Epithelial cell of proximal tubule (primary cell): ENCODE data around the gene GDPGP1. TPM values are rescaled to one million over a fixed set of nuclear protein-coding genes. Genes with fewer than 3 reads are reported as not detected.
A peak's percentile ranks its signal among the peaks of the same experiment; 100 is the strongest.

Experiments used
- DNase-seq: peaks from one replicate; pipeline ENCODE4 v3.0.0-alpha.2; 2011; ENCODE audit warnings: low read depth
- H3K4me3 ChIP-seq: 2 replicates; pipeline ENCODE4 v1.5.1; 2011; ENCODE audit warnings: low read depth, mild to moderate bottlenecking, low read length
- total RNA-seq: library from RNA; depleted of rRNA; stranded (reverse); fragments of >200 nt; gene quantifications from 2 replicates; pipeline ENCODE4 v1.2.3, GENCODE V29; 2015
- TF ChIP-seq, protein P1 (sequence below): conservative IDR thresholded peaks from 2 replicates; pipeline ENCODE4 v1.5.1; 2012; ENCODE audit warnings: low read depth, mild to moderate bottlenecking, low read length

The GDPGP1 gene
- total RNA-seq, 1 donor from 2014 or later = 9.9 TPM

DNA sequence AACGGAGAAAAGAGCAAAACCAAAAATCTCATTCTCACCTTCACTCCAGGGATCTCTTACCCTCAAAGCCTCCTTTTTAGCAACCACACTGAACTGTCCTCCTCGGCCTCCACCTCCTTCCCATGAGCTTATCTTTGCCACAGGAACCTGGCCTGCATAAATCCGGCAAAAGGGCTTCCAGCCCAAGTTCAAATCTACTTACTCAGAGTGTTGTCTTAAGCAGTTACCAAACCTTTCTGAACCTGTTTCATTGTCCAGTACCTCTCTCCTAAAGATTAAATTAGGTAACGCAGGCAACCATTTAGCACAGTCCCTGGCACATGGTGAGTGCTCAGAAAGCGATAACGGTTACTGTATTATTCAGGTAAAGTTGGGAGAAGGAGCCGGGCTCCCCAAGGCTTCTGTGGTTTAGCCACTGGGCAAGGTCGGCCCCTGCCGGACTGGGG, 1.0 kb upstream of the GDPGP1 start:
- TF ChIP-seq, protein P1, sequence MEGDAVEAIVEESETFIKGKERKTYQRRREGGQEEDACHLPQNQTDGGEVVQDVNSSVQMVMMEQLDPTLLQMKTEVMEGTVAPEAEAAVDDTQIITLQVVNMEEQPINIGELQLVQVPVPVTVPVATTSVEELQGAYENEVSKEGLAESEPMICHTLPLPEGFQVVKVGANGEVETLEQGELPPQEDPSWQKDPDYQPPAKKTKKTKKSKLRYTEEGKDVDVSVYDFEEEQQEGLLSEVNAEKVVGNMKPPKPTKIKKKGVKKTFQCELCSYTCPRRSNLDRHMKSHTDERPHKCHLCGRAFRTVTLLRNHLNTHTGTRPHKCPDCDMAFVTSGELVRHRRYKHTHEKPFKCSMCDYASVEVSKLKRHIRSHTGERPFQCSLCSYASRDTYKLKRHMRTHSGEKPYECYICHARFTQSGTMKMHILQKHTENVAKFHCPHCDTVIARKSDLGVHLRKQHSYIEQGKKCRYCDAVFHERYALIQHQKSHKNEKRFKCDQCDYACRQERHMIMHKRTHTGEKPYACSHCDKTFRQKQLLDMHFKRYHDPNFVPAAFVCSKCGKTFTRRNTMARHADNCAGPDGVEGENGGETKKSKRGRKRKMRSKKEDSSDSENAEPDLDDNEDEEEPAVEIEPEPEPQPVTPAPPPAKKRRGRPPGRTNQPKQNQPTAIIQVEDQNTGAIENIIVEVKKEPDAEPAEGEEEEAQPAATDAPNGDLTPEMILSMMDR = peak; percentile 58
- peak; percentile 53 for DNase-seq
- peak overlapping the region; percentile 94 for H3K4me3 ChIP-seq

DNA sequence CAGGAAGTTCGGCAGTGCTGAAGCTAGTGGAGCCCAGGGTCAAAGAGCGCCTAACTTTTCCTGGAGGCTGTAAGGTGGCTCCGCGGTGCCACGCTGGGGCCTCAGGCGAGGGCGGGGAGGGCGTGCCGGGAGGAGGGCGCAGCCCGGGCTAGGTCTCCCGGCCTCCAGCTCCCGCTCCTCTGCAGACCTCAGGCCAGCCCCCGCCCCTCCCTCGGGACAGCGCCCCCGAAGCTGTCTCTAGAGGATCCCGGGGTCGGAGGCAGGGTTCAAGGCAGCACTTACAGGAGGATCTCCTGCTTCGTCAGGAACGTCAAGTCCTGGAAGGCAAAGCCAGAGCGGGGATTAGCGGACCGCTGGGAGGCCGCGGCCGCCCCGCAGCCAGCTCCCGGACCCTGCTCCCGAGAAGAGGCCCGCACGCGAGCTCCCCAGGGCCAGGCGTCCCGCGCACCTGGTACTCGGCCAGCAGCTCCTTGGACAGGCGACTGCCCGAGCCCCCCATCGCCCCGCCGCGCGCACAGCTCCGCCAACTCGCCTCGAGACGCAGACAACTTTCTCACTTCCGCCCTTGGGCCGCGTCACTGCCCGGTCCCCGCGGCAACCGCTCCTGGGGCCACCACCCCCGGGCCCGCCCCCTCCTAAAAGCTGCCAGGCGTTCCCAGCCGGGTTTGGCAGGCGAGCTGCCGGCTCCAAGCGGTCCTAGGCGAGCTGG, 468 bp upstream of the GDPGP1 start, which contains the start of gene CIB1:
Gene CIB1 (minus strand): TSS at position 555 of the 709 bp plus-strand sequence. CDS start 56 bp downstream, at position 499.
- TF ChIP-seq, protein P1 = no peak
- DNase-seq = no peak
- peak within 1 kb of the TSS; percentile 94 for H3K4me3 ChIP-seq

DNA sequence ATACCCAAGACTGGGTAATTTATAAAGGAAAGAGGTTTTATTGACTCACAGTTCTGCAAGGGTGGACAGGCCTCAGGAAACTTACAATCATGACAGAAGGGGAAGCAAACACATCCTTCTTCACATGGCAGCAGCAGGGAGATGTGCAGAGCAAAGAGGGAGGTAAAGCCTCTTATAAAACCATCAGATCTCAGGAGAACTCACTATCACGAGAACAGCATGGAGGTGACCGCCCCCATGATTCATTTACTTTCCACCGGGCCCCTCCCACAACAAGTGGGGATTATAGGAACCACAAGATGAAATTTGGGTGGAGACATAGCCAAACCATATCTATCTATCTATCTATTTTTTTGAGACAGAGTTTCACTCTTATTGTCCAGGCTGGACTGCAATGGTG, 5.4 kb downstream of the GDPGP1 start:
- H3K4me3 ChIP-seq = no peak overlapping the region
- TF ChIP-seq, protein P1 = no peak

DNA sequence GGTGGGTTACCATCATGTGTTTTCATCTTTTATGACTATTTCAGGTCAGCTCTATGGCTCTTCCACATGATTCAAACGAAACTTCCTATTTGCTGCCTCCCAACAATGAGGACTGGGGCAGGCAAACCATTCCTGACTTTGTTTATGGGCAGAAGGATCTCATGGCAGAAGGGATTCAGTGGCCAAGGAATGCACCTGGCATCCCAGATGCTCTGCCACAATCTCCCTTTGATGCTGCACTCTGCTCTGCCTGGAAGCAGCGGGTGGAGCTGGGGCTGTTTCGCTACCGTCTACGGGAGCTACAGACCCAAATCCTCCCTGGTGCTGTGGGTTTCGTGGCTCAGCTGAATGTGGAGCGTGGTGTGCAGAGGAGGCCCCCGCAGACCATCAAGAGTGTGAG, 6.8 kb downstream of the GDPGP1 start:
- H3K4me3 ChIP-seq = no peak overlapping the region
- DNase-seq = no peak
- TF ChIP-seq, protein P1 = no peak

More for the DNA sequence above, 5.4 kb downstream of the GDPGP1 start:
- no peak for DNase-seq

DNA sequence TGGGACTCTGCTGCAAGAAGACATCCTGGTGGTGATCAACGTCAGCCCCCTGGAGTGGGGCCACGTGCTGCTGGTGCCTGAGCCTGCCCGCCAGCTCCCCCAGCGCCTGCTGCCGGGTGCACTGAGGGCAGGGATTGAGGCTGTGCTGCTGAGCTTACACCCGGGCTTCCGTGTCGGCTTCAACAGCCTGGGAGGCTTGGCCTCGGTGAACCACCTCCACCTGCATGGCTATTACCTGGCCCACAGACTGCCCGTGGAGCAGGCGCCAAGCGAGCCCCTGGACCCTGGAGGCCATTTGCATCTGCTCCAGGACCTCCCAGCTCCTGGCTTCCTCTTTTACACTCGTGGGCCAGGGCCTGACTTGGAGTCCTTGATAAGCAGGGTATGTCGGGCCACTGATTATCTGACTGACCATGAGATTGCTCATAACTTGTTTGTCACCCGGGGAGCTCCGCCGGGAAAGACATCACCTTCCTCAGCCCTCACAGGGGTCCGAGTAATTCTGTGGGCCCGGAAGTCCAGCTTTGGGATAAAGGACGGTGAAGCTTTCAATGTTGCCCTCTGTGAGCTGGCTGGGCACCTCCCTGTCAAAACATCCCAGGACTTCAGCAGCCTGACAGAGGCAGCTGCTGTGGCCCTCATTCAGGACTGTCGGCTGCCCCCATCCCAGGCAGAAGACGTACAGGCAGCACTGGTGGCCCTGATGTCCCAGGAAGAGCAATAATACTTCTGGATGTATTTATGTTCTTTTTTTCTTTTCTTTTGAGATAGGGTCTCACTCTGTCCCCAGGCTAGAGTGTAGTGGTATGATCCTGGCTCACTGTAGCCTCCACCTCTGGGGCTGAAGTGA, 7.6 kb downstream of the GDPGP1 start:
- TF ChIP-seq, protein P1 = no peak
- no peak overlapping the region for H3K4me3 ChIP-seq

DNA sequence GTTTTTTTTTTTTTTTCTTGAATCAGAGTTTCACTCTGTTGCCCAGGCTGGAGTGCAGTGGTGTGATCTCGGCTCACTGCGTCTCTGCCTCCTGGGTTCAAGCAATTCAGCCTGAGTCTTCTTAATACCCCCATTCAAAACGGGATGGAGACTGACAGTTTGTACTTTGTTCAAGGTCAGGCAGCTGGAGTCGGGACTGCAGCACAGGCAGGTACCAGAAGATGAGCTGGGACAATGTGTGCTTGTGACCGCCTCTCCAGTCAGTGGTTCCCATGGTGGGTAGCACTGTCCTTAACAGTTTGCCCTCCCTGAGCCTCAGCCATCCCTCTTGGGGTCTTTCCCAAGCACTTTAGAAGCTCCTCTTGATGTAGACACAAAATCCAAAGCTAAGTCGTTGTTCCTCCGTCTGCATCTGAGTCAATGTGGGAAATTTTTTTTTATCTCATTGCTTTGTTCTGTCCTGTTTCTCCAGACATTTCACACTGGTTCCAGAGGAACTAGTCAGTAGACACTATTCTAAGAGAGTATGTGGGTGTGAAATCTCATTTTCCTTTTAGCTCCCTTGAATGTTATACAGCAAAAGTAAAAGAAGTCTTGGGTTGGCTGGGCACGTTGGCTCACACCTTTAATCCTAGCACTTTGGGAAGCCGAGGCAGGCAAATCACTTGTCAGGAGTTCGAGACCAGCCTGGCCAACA, 10.1 kb downstream of the GDPGP1 start:
- no peak for DNase-seq
- no peak overlapping the region for H3K4me3 ChIP-seq
- TF ChIP-seq, protein P1 = no peak

More for the DNA sequence above, 7.6 kb downstream of the GDPGP1 start:
- no peak for DNase-seq
